ENCODE data around the gene PRDX3. TPM values are rescaled to one million over a fixed set of nuclear protein-coding genes. Genes with fewer than 3 reads are reported as not detected.

PRDX3 gene
- total RNA-seq, 3 donors from 2014 or later (not counting 1 experiment from before 2014, with no cell fraction given), result 12.5 to 17.4 (median 15.3) TPM

Other genes with a start within 250 kb of the PRDX3 start
- gene NANOS1, start 149.1 kb downstream of the PRDX3 start, total RNA-seq, result under 1 TPM in 1 of 3 donors, not detected in 2; 0.09 TPM
- 100 to 1,000 TPM; 102 to 115 (median 110) TPM for gene EIF3A, start 98.0 kb downstream of the PRDX3 start, total RNA-seq
- gene DENND10, start 74.7 kb downstream of the PRDX3 start, total RNA-seq, result 10 to 100 TPM; 24.0 to 42.4 (median 33.9) TPM
- 10 to 100 TPM in 1 of 3 donors, 1 to 10 TPM in 2; 5.5 to 13.7 (median 8.1) TPM for gene SFXN4, start 13.1 kb downstream of the PRDX3 start, total RNA-seq
- 10 to 100 TPM; 37.6 to 54.3 (median 47.9) TPM for gene GRK5, start 28.8 kb upstream of the PRDX3 start, total RNA-seq